ENCODE results near the gene SIN3B.

- TF ChIP-seq CTCF (IDR thresholded peaks at IDR 0.05) (no peak), MAFK (IDR thresholded peaks at IDR 0.05; ENCODE audit: partially characterized antibody) (no peak), EP300 (IDR thresholded peaks at IDR 0.05) (no peak), REST (IDR thresholded peaks at IDR 0.05) (no peak)
Observed at GRCh38 chr19:16914421-16914820, 85.2 kb downstream of the SIN3B start.
